B cell (primary cell): ENCODE results near the gene THOC7. TPM values are rescaled to one million over a fixed set of nuclear protein-coding genes. Genes with fewer than 3 reads are reported as not detected.

Source experiments
- ATAC-seq: fragments of 200-7000 bp; cut with Tn5 transposase; one replicate; pipeline ENCODE4 v1.10.0; 2021; ENCODE audit warnings: low read depth, mild to moderate bottlenecking, moderate number of reproducible peaks, moderate library complexity
- CTCF ChIA-PET: fragments of 350-600 bp; sonication (Branson Sonifier 250); formaldehyde crosslinking; loops from one replicate; lab custom pipeline; 2021; ENCODE audit warnings: antibody characterized with exemption, inconsistent platforms; lab: Charles Lee
- POLR2A ChIA-PET: fragments of 350-600 bp; sonication (Branson Sonifier 250); formaldehyde crosslinking; loops from one replicate; lab custom pipeline; 2021; ENCODE audit warnings: antibody characterized with exemption; lab: Charles Lee
- DNase-seq: peaks from one replicate; pipeline ENCODE4 v3.0.0; 2013
- H2AFZ ChIP-seq: 2 replicates; pipeline ENCODE4 v1.6.1; 2012; ENCODE audit warnings: mild to moderate bottlenecking, low read depth, low read length; ENCODE audit not compliant: insufficient read depth, poor library complexity, severe bottlenecking
- H3K27ac ChIP-seq, 2 donors: 1 replicate in 1 of 2; 2 replicates in 1 of 2; pipeline ENCODE4 v1.5.1; 2012 to 2013; ENCODE audit warnings: low read length in 2 of 2, mild to moderate bottlenecking in 2 of 2, moderate library complexity in 1 of 2
- H3K27me3 ChIP-seq, 4 experiments: fragments of 200-600 bp in 1 of 4; sonication (generic) in 1 of 4; replicated peaks in 1 of 4; 1 replicate in 2 of 4; 2 replicates in 2 of 4; pipeline versions ENCODE4 v1.6.1 to v1.7.0; 2013 to 2016; ENCODE audit warnings: low read length in 3 of 4, mild to moderate bottlenecking in 2 of 4, mixed read lengths in 1 of 4, moderate library complexity in 1 of 4; ENCODE audit not compliant: insufficient read depth in 4 of 4, control insufficient read depth in 3 of 4; ENCODE audit errors: control extremely low read depth in 1 of 4
- H3K36me3 ChIP-seq, 2 experiments: replicated peaks in 1 of 2; 1 replicate in 1 of 2; 2 replicates in 1 of 2; pipeline versions ENCODE4 v1.6.1 to v1.7.1; 2013; ENCODE audit warnings: low read length in 1 of 2; ENCODE audit not compliant: insufficient read depth in 2 of 2, control insufficient read depth in 1 of 2; ENCODE audit errors: control extremely low read depth in 1 of 2, extremely low read depth in 1 of 2
- H3K4me1 ChIP-seq, 2 donors: fragments of 200-600 bp in 1 of 2; sonication (generic) in 1 of 2; 1 replicate in 1 of 2; 2 replicates in 1 of 2; pipeline versions ENCODE4 v1.5.1 to v1.6.1; 2013 to 2017; ENCODE audit warnings: low read length in 2 of 2; ENCODE audit not compliant: control insufficient read depth in 2 of 2, insufficient read depth in 2 of 2
- H3K4me2 ChIP-seq: replicated peaks from 2 replicates; pipeline ENCODE3; 2012; ENCODE audit warnings: mild to moderate bottlenecking, low read depth, low read length; ENCODE audit not compliant: poor library complexity, severe bottlenecking
- H3K4me3 ChIP-seq, 5 experiments: fragments of 200-600 bp in 1 of 5; sonication (generic) in 1 of 5; 1 replicate in 3 of 5; 2 replicates in 2 of 5; pipeline versions ENCODE4 v1.5.1 to v1.7.0; 2011 to 2016; ENCODE audit warnings: low read length in 4 of 5, mild to moderate bottlenecking in 4 of 5, low read depth in 2 of 5, control low read depth in 1 of 5, moderate library complexity in 1 of 5; ENCODE audit not compliant: insufficient read depth in 1 of 5; ENCODE audit errors: control extremely low read depth in 1 of 5, extremely low read depth in 1 of 5
- H3K79me2 ChIP-seq: fragments of 200-600 bp; sonication (generic); one replicate; pipeline ENCODE4 v1.6.0; 2016; ENCODE audit warnings: low read length; ENCODE audit not compliant: control insufficient read depth, insufficient read depth
- H3K9ac ChIP-seq: fragments of 200-600 bp; sonication (generic); 2 replicates; pipeline ENCODE4 v1.6.1; 2017; ENCODE audit warnings: mild to moderate bottlenecking, low read length, moderate library complexity
- H3K9me3 ChIP-seq, 3 donors: one replicate each; pipeline versions ENCODE4 v1.6.1 to v1.7.1; 2013; ENCODE audit warnings: low read length in 2 of 3; ENCODE audit not compliant: control insufficient read depth in 2 of 3, insufficient read depth in 1 of 3; ENCODE audit errors: control extremely low read depth in 1 of 3
- H4K20me1 ChIP-seq: 2 replicates; pipeline ENCODE4 v1.6.0; 2012; ENCODE audit warnings: mild to moderate bottlenecking, low read length; ENCODE audit not compliant: insufficient read depth, control insufficient read depth, poor library complexity, severe bottlenecking
- H3K27ac Mint-ChIP-seq: one replicate; pipeline ENCODE4 v1.8.0; 2021; ENCODE audit warnings: mixed read lengths
- H3K27me3 Mint-ChIP-seq: one replicate; pipeline ENCODE4 v1.8.0; 2021; ENCODE audit warnings: mixed read lengths
- H3K4me1 Mint-ChIP-seq: one replicate; pipeline ENCODE4 v1.8.0; 2021; ENCODE audit warnings: mixed read lengths
- H3K4me3 Mint-ChIP-seq: one replicate; pipeline ENCODE4 v1.8.0; 2021; ENCODE audit warnings: mixed read lengths
- H3K9me3 Mint-ChIP-seq: one replicate; pipeline ENCODE4 v1.8.0; 2022; ENCODE audit warnings: mixed read lengths; ENCODE audit not compliant: insufficient read depth
- CTCF ChIP-seq: fragments of 200-600 bp; IDR thresholded peaks from one replicate; pipeline ENCODE4 v1.8.0; 2022; ENCODE audit warnings: antibody characterized with exemption, mild to moderate bottlenecking
- EZH2 ChIP-seq: IDR thresholded peaks from 2 replicates; pipeline ENCODE4 v1.6.1; 2012; ENCODE audit warnings: borderline replicate concordance, low read depth, mild to moderate bottlenecking, moderate library complexity, low read length; ENCODE audit not compliant: insufficient read depth, poor library complexity, severe bottlenecking
- WGBS: methylation state at CpG from one replicate; pipeline ENCODE4 v1.1.5; 2013; ENCODE audit warnings: missing lambda C conversion rate; ENCODE audit not compliant: insufficient coverage; 5-methylcytosine and 5-hydroxymethylcytosine counted together
- intact Hi-C: fragments of 100-400 bp; cut with micrococcal nuclease; formaldehyde crosslinking; loops from one replicate; pipeline ENCODE4 v1.10.0; 2022
- polyA plus RNA-seq: library from polyadenylated mRNA; depleted of rRNA; stranded (reverse); fragments of >200 nt; gene quantifications from 2 replicates; pipeline ENCODE4 v1.2.3, GENCODE V29; 2012
- total RNA-seq, 2 donors: library from RNA; stranded (reverse); fragments of 120-200 nt in 1 of 2; gene quantifications; 1 replicate in 1 of 2; 2 replicates in 1 of 2; pipeline versions ENCODE4 v1.2.3 to v1.2.4, GENCODE V29; 2013 to 2022

THOC7 gene
- total and polyA plus RNA-seq, 2 donors (not counting 1 experiment from before 2014, with no cell fraction given) = 17.5 to 30.5 TPM

GRCh38 chr3:63886858-63887257 is 23.3 kb upstream of the THOC7 start:
- WGBS = 100% methylated on average over 2 of the region's 3 CpGs

GRCh38 chr3:63880653-63881052 is 17.0 kb upstream of the THOC7 start:
- Mint-ChIP-seq H3K4me3 (no peak overlapping the region), H3K27me3 (no peaks in the 10 kb centered on the region), H3K27ac (peak overlapping the region; percentile 48), H3K4me1 (peaks cover 57% of the 10 kb centered on the region), H3K9me3 (no peaks in the 10 kb centered on the region)
- peaks cover 98% of the 10 kb centered on the region for H3K79me2 ChIP-seq
- no peak overlapping the region for H3K4me2 ChIP-seq
- DNase-seq (no peak), ATAC-seq (no peak)
- no peaks in the 10 kb centered on the region for H3K27me3 ChIP-seq
- intact Hi-C loops = no loop called here
- H3K4me1 ChIP-seq = peaks cover 7 to 14% of the 10 kb centered on the region in 2 donors
- no peak overlapping the region for H3K4me3 ChIP-seq
- no peak overlapping the region for H3K9ac ChIP-seq
- ChIA-PET CTCF (no interaction called here), POLR2A (no interaction called here)
- H2AFZ ChIP-seq = no peak overlapping the region
- H3K27ac ChIP-seq = no peak overlapping the region
- H4K20me1 ChIP-seq = peaks cover 78% of the 10 kb centered on the region
- no CpG with 5 or more reads among the region's 5 CpGs for WGBS
- H3K9me3 ChIP-seq = no peaks in the 10 kb centered on the region
- TF ChIP-seq EZH2 (no peak), CTCF (no peak)
- H3K36me3 ChIP-seq = no peaks in the 10 kb centered on the region

More at GRCh38 chr3:63886858-63887257, 23.3 kb upstream of the THOC7 start:
- Histone ChIP-seq H3K4me1 (no peaks in the 10 kb centered on the region), H3K4me3 (no peak overlapping the region), H3K27ac (no peak overlapping the region), H3K9me3 (no peaks in the 10 kb centered on the region), H3K27me3 (no peaks in the 10 kb centered on the region), H3K79me2 (peaks cover 69% of the 10 kb centered on the region), H4K20me1 (peaks cover 50% of the 10 kb centered on the region), H3K36me3 (peaks cover 0 to 5% of the 10 kb centered on the region in 2 experiments), H3K9ac (no peak overlapping the region), H3K4me2 (no peak overlapping the region), H2AFZ (no peak overlapping the region)
- ChIA-PET POLR2A (no interaction called here), CTCF (no interaction called here)
- DNase-seq (no peak), ATAC-seq (no peak)
- Mint-ChIP-seq H3K9me3 (no peaks in the 10 kb centered on the region), H3K27ac (no peak overlapping the region), H3K27me3 (no peaks in the 10 kb centered on the region), H3K4me1 (peaks cover 32% of the 10 kb centered on the region), H3K4me3 (no peak overlapping the region)
- intact Hi-C loops = loop anchor here (2.0 kb wide), 1 partner anchor 16 kb away; no protein-coding TSS in a partner anchor
- TF ChIP-seq CTCF (no peak), EZH2 (no peak)
